Measurements from ENCODE around the gene CCDC127. TPM values are rescaled to one million over a fixed set of nuclear protein-coding genes. Genes with fewer than 3 reads are reported as not detected.

CCDC127 gene
- total RNA-seq, result 9.1 TPM

GRCh38 chr5:217494-218456 is at the start of gene CCDC127, which contains the start of gene SDHA:
TSS of gene CCDC127 (minus strand) at chr5:218153. CDS start at chr5:216849, 1,304 bp downstream.
TSS of gene SDHA (plus strand) at chr5:218320. CDS start at chr5:218356, 36 bp downstream.

GRCh38 chr5:191036-191948 is 26.7 kb downstream of the CCDC127 start, which contains the start of gene LRRC14B:
TSS of gene LRRC14B (plus strand) at chr5:191495. CDS start at chr5:191539, 44 bp downstream.

Other genes starting within 250 kb of the CCDC127 start
- gene PLEKHG4B, start 126.0 kb downstream of the CCDC127 start, total RNA-seq, result 9.1 TPM
- gene LRRC14B, start 26.7 kb downstream of the CCDC127 start, total RNA-seq, result 0.31 TPM
- 112 TPM for gene SDHA, start 167 bp upstream of the CCDC127 start, total RNA-seq
- gene PDCD6, start 53.5 kb upstream of the CCDC127 start, total RNA-seq, result 63.9 TPM
- gene AHRR, start 103.6 kb upstream of the CCDC127 start, total RNA-seq, result 2.8 TPM
- 38.5 TPM for gene EXOC3, start 225.0 kb upstream of the CCDC127 start, total RNA-seq